Amniotic epithelial cell (primary cell): ENCODE data around the gene NDUFA6.
"Not testable (repeated sequence)": the region's sequence is repeated elsewhere in the genome, so short reads cannot be mapped to it uniquely, and the experiment has no call there.

ENCODE experiments used
- DNase-seq: peaks from one replicate; pipeline ENCODE4 v3.0.0-alpha.2; 2010; ENCODE audit warnings: low read depth

NDUFA6 gene

DNA sequence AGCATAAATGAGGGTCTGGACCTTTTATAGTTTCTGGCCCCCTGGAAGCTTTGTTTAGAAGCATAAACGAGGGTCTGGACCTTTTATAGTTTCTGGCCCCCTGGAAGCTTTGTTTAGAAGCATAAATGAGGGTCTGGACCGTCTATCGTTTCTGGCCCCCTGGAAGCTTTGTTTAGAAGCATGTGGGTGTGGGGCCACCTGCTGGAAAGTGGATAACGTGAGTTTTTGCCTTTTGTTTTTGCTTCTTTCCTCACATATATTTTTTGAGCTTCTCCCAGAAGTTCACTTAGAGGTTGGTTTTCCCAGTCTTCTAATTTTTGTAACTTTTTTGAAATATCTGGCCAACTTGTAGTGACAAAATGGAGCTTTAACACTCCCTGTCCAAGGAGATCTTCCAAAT is 22.2 kb upstream of the NDUFA6 start:
- DNase-seq: peak; percentile 2

DNA sequence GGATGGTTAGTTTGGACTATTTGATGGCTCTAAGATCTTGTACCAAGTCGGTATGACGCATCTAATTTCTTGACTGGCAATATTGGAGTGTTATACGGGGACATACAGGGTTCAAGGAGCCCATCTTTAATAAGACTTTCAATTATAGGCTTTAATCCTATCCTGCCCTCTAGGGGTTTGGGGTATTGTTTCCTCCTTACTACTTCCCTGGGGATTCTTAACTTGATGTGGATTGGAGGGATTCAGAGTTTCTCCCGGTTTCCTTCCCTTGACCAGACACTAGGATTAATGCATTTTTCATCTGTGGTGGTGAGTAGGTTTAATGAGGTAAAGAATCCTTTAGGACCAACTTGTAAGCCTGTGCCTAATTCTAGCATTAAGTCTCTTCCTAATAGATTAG is 21.2 kb upstream of the NDUFA6 start:
- DNase-seq: no peak

DNA sequence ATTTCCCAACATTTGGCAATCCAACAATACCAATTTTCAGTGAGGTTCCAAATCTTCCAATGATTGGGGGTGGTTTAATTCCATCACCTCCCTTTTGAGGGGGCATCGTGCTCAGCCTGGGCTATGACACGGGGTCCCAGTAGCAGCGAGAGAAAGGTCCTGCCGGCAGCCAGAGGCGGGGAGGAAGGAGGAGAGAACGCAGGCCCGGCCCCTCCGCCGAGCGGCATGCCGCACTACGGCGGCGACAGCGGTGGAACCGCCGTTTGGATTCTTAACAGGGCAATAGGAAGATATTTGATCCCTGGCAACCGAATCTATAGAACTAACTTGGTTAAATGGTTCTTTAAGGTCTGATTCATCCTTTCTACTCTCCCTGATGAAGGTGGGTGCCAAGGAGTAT is 18.3 kb upstream of the NDUFA6 start:
- no peak for DNase-seq

DNA sequence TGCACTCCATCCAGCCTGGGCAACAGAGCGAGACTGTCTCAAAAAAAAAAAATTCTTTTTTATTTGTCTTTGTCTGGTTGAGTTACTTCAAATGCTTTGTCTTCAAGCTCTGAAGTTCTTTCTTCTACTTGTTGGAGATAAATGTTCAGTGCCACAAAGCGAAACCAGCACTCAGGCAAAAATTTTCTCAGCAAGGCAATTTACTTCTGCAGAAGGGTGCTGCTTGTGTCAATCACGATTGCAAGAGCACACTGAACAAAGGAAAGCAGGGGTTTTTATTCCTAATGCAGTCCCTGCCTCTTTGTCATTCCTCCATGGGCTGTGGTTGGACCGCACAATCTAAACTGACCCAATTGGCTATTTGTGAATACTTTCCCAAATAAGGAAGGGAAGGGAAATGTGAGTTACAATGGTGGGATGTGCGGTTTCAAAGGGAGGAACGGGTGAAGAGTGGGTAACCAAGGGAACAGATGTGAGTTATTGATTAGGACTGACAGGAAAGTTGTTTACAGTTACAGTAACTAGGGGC is 13.8 kb upstream of the NDUFA6 start:
- DNase-seq: not testable (repeated sequence)

DNA sequence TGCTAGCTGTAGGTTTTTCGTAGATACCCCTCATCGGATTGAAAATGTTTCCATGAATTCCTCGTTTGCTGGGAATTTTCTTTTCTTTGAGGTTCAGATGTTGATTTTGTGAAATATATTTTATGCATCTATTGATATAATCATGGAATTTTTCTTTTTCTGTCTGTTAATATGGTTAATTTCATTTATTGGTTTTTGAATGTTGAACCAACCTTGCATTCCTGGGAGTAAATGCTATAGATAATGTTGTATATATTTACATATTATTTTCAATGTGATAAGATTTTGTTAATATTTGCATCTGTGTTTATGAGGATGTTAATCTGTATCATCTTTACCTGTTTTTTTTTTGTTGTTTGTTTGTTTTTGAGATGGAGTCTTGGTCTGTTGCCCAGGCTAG is 10.6 kb upstream of the NDUFA6 start:
- DNase-seq: no peak

DNA sequence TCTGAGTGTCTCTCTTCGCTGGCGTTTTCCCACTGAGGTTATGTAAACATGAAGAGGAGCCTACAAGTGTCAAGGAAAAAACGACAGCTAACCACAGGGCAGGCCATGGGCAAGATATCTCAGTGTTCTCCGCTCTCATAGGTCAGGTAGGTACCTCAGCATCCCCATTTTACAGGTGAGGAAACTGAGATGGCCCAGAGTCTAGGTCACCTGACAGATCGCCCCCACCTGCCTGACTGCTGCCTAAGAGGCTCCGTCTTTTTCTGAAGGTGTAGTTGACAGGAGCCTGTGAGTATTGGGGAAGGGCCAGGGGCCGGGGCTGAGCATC is 847 bp upstream of the NDUFA6 start:
- DNase-seq: peak; percentile 12

DNA sequence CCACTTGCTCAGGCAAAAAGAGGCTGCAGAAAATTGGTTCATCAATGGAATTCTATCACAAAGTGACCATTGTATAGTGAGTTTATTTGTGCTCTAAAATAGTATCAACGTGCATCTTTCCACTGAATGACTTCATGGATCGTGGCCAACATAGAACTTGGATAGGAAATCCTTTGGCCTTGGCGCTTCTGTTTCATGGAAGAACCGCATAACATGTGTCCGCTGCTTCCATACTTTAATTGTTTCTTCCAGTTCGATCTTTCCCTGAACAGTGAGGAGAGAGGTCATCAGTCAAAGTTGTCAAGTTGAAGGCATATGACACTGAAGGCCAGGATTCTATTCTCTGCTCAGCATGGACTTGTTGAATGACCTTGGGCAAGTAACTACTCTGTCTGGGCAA is 4.5 kb downstream of the NDUFA6 start:
- DNase-seq: no peak

DNA sequence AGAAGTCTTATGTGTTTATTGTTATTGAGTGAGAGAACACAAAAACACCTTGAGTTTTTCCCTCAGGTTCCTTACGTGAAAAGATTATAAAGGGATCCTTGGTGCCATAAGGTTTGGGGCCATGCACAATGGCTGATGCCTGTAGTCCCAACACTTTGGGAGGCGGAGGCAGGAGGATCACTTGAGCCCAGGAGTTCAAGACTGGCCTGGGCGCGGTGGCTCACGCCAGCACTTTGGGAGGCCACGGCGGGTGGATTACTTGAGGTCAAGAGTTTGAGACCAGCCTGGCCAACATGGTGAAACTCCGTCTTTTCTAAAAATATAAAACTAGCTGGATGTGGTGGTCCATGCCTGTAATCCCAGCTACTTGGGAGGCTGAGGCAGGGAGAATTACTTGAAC is 5.7 kb downstream of the NDUFA6 start:
- no peak for DNase-seq

DNA sequence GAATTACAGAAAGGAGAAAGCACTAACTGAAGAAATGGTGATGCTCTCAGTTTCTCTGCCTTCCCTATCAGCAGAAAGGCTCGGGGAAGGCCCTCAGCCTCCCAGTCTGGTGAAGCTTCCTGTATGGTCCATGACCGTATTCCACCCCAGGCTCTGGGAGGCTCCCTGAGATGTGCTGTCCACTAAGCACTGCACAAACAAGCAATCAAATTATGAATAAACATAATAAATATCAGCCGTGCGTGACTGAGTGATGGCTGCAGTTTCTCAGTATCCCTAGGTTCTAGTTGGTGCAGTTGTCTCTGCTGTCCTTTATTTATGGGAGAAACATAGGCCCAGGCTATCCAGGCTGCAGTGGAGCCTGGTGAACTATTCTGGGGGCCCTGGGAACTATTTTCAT is 7.5 kb downstream of the NDUFA6 start:
- DNase-seq: no peak

DNA sequence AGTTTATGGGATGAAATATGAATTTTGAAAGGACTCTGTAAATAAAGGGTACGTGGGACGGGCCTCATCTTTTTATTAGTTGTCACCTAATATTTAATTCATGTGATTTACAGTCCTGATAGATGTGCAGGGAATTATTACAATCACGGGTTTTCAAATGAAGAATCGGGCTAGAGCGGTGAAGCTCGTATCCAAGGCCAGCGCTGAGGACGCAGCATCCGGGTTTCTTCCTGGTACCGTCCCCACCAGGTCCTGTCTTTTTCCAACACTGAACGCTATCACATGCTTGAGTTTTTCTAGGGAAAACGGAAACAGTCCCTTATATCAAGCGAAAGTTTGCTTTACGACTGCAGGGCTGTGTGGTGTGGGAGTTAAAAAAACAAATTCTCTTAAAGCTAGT is 10.3 kb downstream of the NDUFA6 start:
- DNase-seq: peak; percentile 62

DNA sequence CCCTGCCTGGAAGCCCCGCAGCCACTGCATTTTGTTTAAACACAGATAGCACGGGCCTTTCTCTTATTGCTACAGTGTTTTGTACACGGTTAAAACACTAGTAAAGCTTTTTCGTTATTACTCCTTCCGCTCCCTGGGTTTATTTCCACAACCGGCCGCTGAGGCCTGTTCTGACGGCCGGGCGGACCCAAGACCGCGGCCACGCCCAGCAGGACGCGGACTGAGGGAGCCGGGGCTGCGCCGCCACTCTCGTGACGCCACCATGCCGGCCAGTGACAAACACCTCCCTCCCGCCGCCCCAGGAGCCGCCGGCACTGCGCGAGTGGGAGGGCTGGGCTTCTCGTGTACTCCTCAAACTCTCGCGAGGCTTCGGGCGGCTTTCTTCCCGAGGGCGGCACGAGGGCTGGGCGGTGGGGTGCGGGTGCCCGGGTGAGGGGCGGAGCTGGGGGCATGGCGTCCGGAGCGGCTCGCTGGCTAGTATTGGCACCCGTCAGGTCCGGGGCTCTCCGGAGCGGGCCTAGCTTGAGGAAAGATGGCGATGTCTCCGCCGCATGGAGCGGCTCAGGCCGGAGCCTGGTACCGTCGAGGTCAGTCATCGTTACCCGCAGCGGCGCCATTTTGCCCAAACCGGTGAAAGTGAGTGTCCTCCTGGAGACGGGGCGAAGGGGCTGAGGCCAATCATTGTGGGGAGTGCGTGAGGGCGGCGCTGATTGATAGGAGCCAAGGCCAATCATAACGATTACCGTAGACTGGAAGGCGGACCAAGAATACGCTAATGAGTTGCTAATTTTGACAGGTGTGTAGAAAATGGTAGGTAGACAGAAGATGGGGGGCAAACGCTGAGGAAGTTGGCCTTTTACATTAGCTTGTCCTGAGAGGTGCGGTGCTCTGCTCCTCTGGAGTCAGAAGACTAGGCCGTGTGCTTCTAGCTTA is 11.0 kb downstream of the NDUFA6 start, which contains the start of gene SMDT1:
TSS of gene SMDT1 (plus strand) at position 382 of the 933 bp plus-strand sequence. CDS start at position 451, 69 bp downstream.
- DNase-seq: peak; percentile 96

DNA sequence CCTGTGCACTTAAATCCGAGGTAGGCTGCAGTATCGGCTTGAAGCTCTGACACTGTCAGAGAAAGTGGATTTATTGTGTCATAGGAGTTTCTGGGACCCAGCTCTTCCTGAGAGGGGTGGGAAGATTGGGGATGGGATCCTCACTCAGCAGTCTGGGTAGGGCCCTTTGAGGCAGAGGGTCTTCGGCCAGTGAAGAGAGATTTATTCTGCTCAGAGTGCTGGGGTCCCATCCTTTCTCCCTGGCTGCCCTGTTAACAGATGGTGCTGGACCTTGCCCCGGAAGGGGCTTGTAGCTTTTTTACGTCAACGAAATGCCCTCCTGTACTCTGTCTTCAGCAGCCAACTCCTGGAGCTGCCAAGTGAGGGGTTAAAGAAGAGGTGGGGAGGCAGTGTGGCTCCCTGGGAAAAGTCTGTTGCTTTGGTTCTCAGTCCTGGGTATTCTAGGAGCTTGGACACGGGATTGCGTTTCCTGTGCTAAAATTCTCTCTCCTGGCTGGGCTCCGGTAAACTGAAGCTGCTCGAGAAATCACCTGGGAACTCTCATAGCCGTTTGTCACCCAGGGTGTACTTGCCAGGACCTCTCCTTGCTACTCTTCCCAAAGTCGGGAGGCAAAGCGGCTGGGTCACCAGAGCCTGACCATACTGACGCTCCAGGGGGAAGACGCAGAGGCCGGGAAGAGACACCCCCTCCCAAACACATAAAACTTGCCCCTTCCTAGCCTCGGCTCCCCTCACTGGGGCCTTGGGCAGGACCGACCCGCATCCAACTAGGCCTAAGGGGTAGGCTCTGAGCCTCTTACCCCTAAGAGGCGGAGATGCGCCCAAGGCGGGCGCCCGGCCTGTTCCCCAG is 11.9 kb downstream of the NDUFA6 start:
- DNase-seq: peak; percentile 27

DNA sequence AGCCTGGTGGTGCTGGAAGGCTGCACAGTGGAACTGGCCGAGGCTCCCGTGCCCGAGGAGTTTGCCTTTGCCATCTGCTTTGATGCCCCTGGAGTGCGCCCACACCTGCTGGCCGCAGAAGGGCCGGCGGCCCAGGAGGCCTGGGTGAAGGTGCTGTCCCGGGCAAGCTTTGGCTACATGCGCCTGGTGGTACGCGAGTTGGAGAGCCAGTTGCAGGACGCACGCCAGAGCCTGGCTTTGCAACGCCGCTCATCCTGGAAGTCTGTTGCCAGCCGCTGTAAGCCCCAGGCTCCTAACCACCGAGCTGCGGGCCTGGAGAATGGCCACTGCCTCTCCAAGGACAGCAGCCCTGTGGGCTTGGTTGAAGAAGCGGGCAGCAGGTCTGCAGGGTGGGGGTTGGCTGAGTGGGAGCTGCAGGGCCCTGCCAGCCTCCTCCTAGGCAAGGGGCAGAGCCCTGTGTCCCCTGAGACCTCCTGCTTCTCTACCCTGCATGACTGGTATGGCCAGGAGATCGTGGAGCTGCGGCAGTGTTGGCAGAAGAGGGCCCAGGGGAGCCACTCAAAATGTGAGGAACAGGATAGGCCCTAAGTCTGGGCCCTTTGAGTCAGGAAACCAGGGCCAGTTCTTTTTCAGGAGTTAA is 13.0 kb downstream of the NDUFA6 start:
- DNase-seq: no peak

DNA sequence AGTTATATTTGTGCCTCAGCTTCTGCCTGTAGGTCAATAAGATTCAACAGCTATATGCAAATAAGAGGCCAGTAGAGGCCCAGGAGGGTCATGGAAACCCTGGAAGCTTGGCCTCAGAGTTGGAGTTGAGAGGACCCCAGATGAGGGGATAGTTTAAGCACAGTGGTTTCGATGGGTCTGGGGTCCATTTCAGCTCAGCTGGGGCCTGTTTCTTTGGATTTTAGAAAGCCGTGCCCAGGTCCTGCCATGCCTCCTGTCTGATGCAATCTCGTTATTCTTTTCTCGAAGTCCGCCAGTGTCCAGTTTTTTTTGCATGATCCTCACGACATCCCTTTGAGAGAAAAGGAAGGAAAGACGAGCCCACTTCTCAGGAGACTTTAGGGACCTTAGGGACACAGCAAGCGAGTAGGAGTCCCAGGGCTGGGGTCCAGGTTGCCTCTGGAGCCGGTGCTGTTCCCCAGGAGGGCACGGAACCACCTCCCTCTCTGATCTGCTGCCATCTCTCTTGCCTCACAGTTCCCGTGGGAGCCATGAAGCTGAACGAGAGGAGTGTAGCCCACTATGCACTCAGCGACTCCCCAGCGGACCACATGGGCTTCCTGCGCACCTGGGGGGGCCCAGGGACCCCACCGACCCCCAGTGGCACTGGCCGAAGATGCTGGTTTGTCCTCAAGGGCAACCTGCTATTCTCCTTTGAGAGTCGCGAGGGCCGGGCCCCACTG is 13.6 kb downstream of the NDUFA6 start:
- no peak for DNase-seq

DNA sequence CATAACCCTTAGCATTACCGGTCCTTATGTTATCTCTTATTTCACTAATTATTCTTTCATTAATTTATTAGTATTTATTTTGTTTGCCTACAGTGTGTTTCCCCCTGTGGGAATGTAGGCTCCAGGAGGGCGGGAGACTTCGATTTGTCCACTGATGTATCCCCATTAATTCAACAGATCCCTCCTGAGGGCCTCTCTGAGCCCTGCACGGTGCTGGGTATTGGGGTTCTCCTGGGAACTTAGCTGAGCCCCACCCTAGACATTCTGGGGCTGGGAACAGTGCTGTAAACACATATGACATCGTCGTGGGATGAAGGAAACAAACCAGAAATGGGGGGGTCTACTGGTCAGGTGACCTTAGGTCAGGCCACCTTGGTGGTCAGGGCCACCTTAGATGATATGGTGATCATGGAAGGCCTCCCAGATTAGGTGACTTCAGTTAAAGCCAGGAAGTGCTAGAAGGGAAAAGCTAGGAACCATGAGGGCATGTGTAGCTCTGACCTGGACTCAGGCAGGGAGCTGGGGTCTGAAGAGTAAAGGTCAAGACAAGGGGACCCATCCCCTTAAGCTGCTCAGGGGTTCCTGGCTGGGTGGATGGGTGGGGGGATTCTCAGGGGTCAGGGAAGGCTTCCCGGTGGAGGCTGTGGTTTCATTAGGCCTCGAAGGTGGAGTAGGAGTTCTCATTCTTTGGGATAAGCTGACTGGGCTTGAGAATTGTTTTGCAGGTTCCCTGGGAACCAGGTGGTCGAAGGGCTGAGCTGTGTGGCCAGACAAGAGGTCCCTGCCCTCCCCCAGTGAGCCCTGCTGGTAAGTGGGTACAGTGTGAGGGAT is 15.5 kb downstream of the NDUFA6 start:
- DNase-seq: no peak

DNA sequence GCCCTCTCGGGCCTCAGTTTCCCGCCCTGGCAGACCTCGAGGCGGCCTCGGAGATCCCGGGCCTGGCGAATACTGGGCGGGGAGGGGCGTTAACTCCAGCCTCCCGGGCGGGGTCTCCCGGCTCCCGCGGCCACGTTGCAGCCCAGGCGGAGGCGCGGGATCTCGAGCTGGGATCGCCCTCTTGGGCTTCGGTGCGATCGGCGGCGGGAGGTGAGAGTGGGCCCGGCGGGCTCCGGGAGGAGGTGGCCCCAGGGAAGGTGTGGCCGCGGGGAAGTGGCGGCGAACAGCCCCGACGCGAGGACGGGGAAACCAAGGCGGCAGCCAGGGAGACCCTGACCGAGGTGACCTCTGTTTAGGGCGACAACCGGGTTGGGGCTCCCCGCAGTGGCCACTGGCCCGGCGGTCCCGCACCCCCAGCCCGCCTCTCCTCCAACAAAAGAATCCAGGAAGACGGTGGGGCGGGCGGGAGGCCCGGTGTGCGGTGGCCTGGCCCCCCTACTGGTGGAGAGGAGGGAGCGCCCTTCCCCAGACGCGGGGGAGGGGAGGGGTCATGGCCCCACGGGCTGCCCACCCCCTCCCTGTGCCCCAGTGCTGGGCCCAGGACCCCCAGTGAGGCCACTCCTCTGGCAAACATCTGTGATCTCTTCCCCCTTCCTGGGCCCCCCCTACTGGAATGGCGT is 16.3 kb downstream of the NDUFA6 start, which contains the start of gene PHETA2:
TSS of gene PHETA2 (plus strand) at position 117 of the 680 bp plus-strand sequence. CDS start 3,046 bp downstream, outside the sequence.
- peak; percentile 39 for DNase-seq

DNA sequence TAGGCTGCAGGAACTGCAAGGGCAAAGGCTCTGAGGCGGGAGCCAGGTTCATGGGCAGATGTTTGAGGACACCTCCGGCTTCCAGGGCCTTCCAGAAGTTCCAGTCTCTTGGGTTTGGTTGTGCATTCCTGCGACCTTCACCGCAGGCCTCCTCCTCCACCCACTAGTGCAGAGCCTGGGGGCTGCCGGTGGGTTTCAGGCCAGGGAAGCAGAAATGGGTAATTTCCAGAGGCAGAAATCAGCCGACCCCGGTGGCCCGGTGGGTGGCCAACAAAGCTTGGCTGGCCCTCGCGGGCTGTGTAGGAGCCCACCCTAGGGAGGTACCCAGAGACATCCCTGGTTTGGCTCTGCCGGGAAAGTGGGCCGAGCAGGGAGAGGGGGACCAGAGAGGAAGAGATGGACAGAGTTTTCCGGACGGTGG is 16.9 kb downstream of the NDUFA6 start:
- DNase-seq: no peak

DNA sequence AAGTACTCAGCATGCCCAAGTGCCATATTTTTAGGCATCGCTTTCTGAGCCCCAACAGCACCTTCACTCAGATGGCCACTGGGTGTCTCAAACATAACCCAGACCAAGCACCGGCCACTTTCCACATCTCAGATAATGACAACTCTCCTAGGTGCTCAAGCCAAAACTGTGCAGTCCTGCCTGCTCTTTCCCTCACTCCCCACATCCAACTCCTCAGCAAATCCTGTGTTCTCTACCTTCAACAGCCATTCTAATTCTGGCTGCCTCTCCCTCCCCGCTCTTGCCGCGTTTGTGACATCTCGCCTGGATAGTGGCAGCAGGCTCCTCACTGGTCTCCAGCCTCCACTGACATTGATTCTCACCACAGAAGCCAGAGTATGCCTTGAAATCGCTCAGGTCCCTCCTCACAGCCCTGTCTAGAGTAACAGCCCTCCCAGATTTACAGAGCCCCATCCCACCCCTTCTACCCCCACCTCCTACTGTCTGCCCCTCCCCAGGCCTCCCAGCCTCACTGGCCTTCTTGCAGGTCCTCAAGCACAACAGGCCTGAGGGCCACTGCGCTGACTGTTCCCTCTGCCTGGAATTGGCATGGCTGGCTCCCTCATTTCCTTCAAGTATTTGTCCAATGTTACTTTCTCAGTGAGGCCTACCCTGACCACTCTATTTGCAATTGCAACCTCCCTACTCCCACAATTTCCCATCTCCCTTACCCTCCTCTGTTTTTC is 17.8 kb downstream of the NDUFA6 start:
- no peak for DNase-seq

DNA sequence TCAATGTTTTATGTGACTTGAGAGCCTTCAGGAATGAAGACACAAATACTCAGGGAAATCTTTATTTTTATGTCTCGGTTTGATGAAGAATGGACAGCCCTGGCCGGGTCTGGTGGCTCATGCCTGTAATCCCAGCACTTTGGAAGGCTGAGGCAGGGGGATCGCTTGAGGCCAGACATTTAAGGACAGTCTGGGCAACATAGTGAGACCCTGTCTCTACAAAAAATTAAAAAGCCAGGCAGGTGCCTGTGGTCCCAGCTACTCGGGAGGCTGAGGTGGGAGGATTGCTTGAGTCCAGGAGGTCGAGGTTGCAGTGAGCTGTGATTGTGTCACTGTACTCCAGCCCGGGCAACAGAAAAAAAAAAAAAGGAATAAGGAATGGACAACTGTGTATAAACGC is 19.1 kb downstream of the NDUFA6 start:
- DNase-seq: not testable (repeated sequence)
